Thyroid gland (tissue), 4 donors: ENCODE results near the gene ICAM4.

Experiments
- CTCF ChIP-seq, 6 experiments: fragments of 200-600 bp in 3 of 6; fragments of 450-650 bp in 3 of 6; sonication (generic) in 3 of 6; IDR thresholded peaks; one replicate each; pipeline ENCODE4 v1.5.1; 2016 to 2019; ENCODE audit warnings: antibody characterized with exemption in 6 of 6, mild to moderate bottlenecking in 2 of 6, inconsistent platforms in 1 of 6, moderate library complexity in 1 of 6
- POLR2A ChIP-seq, 2 donors: fragments of 450-650 bp; IDR thresholded peaks; one replicate each; pipeline ENCODE4 v1.6.1; 2017; ENCODE audit warnings: antibody characterized with exemption in 2 of 2, mild to moderate bottlenecking in 2 of 2, moderate library complexity in 1 of 2

GRCh38 chr19:10315335-10316214 lies 28.8 kb downstream of the ICAM4 start, which contains the start of gene FDX2:
- TF ChIP-seq CTCF (IDR thresholded peaks at IDR 0.05) (no peak), POLR2A (IDR thresholded peaks at IDR 0.05) (peak in 1 of 2 donors; percentile 40)
